ENCODE data around the gene TTK.

The TTK gene

GRCh38 chr6:79997728-79998127, 6.7 kb upstream of the TTK start:
- Histone ChIP-seq H3K27ac (replicated peaks; ENCODE audit: low read length) (no peak overlapping the region), H3K23ac (ENCODE audit: low read depth, low read length, poor library complexity) (no peak overlapping the region), H3K9ac (ENCODE audit: low read depth, low read length, poor library complexity) (no peak overlapping the region), H3K4me1 (ENCODE audit: control insufficient read depth in 2 of 2, insufficient read depth in 1 of 2, low read depth in 1 of 2, low read length in 2 of 2) (no peaks in the 10 kb centered on the region), H2BK12ac (ENCODE audit: low read length) (no peak overlapping the region), H3K4me2 (ENCODE audit: insufficient read depth, low read length, poor library complexity, severe bottlenecking) (no peak overlapping the region), H3K14ac (ENCODE audit: low read length) (no peak overlapping the region), H3K4ac (ENCODE audit: low read length) (no peak overlapping the region), H2AFZ (ENCODE audit: low read length) (no peak overlapping the region), H4K8ac (ENCODE audit: low read depth, low read length) (no peak overlapping the region), H2AK5ac (ENCODE audit: low read depth, low read length) (no peak overlapping the region), H2BK120ac (ENCODE audit: low read depth, low read length) (no peak overlapping the region), H2BK15ac (ENCODE audit: low read length) (no peak overlapping the region), H2BK5ac (ENCODE audit: low read length) (no peak overlapping the region), H3K27me3 (ENCODE audit: control insufficient read depth in 3 of 3, insufficient read depth in 3 of 3, low read depth in 1 of 3, low read length in 3 of 3) (peaks cover 0 to 6% (median 0%) of the 10 kb centered on the region in 3 experiments), H3K4me3 (ENCODE audit: low read length in 2 of 2) (no peak overlapping the region), H4K91ac (ENCODE audit: low read depth, low read length, poor library complexity) (no peak overlapping the region), H3K79me1 (ENCODE audit: low read depth, low read length) (no peaks in the 10 kb centered on the region), H3K18ac (ENCODE audit: low read length) (no peak overlapping the region), H3K9me3 (replicated peaks in 1 of 2; ENCODE audit: control insufficient read depth in 2 of 2, insufficient read depth in 1 of 2, low read depth in 1 of 2, low read length in 2 of 2) (no peaks in the 10 kb centered on the region), H3K36me3 (replicated peaks in 1 of 2; ENCODE audit: control insufficient read depth in 2 of 2, insufficient read depth in 2 of 2, low read length in 2 of 2) (no peaks in the 10 kb centered on the region)
- no CpG with 5 or more reads among the region's 1 CpG for WGBS, 2 donors (ENCODE audit: extremely low coverage in 2 of 2, insufficient read length in 2 of 2, insufficient replicate concordance in 1 of 2)
- no peak for DNase-seq (ENCODE audit: low spot score)

- H2BK12ac ChIP-seq (ENCODE audit: low read length) = no peak overlapping the region
- H2AFZ ChIP-seq (ENCODE audit: low read length) = no peak overlapping the region
- no peak overlapping the region for H2BK15ac ChIP-seq (ENCODE audit: low read length)
- H3K4me2 ChIP-seq (ENCODE audit: insufficient read depth, low read length, poor library complexity, severe bottlenecking) = no peak overlapping the region
- H2BK120ac ChIP-seq (ENCODE audit: low read depth, low read length) = no peak overlapping the region
- no peak overlapping the region for H2AK5ac ChIP-seq (ENCODE audit: low read depth, low read length)
- H3K9ac ChIP-seq (ENCODE audit: low read depth, low read length, poor library complexity) = no peak overlapping the region
- no peak overlapping the region for H3K18ac ChIP-seq (ENCODE audit: low read length)
- H3K36me3 ChIP-seq (replicated peaks in 1 of 2; ENCODE audit: control insufficient read depth in 2 of 2, insufficient read depth in 2 of 2, low read length in 2 of 2) = peaks cover 0 to 6% of the 10 kb centered on the region in 2 donors
- no peaks in the 10 kb centered on the region for H3K9me3 ChIP-seq (replicated peaks in 1 of 2; ENCODE audit: control insufficient read depth in 2 of 2, insufficient read depth in 1 of 2, low read depth in 1 of 2, low read length in 2 of 2)
- H4K91ac ChIP-seq (ENCODE audit: low read depth, low read length, poor library complexity) = no peak overlapping the region
- no peak overlapping the region for H3K23ac ChIP-seq (ENCODE audit: low read depth, low read length, poor library complexity)
- no peak overlapping the region for H3K4me3 ChIP-seq (ENCODE audit: low read length in 2 of 2)
- no peak overlapping the region for H3K27ac ChIP-seq (replicated peaks; ENCODE audit: low read length)
- H4K8ac ChIP-seq (ENCODE audit: low read depth, low read length) = no peak overlapping the region
- no peak overlapping the region for H3K14ac ChIP-seq (ENCODE audit: low read length)
- no peak overlapping the region for H2BK5ac ChIP-seq (ENCODE audit: low read length)
- H3K4me1 ChIP-seq (ENCODE audit: control insufficient read depth in 2 of 2, insufficient read depth in 1 of 2, low read depth in 1 of 2, low read length in 2 of 2) = peaks cover 0 to 2% of the 10 kb centered on the region in 2 donors
- H3K79me1 ChIP-seq (ENCODE audit: low read depth, low read length) = peaks cover 4% of the 10 kb centered on the region
- no peak for DNase-seq (ENCODE audit: low spot score)
- H3K27me3 ChIP-seq (ENCODE audit: control insufficient read depth in 3 of 3, insufficient read depth in 3 of 3, low read depth in 1 of 3, low read length in 3 of 3) = no peaks in the 10 kb centered on the region
- H3K4ac ChIP-seq (ENCODE audit: low read length) = no peak overlapping the region
- no CpG with 5 or more reads among the region's 1 CpG for WGBS, 2 donors (ENCODE audit: extremely low coverage in 2 of 2, insufficient read length in 2 of 2, insufficient replicate concordance in 1 of 2)
These were observed 3.1 kb upstream of the TTK start for GRCh38 chr6:80001337-80001736.

GRCh38 chr6:80003826-80004172, 650 bp upstream of the TTK start:
- DNase-seq (ENCODE audit: low spot score) = no peak
- Histone ChIP-seq H3K4ac (ENCODE audit: low read length) (no peak overlapping the region), H3K36me3 (replicated peaks in 1 of 2; ENCODE audit: control insufficient read depth in 2 of 2, insufficient read depth in 2 of 2, low read length in 2 of 2) (peaks cover 0 to 30% of the 10 kb centered on the region in 2 donors)

GRCh38 chr6:80005406-80005805, 957 bp downstream of the TTK start:
- Histone ChIP-seq H3K4me1 (ENCODE audit: control insufficient read depth in 2 of 2, insufficient read depth in 1 of 2, low read depth in 1 of 2, low read length in 2 of 2) (peaks cover 0 to 2% of the 10 kb centered on the region in 2 donors), H2BK5ac (ENCODE audit: low read length) (no peak overlapping the region), H3K9ac (ENCODE audit: low read depth, low read length, poor library complexity) (no peak overlapping the region), H4K91ac (ENCODE audit: low read depth, low read length, poor library complexity) (no peak overlapping the region), H2BK15ac (ENCODE audit: low read length) (no peak overlapping the region), H3K4me2 (ENCODE audit: insufficient read depth, low read length, poor library complexity, severe bottlenecking) (peak overlapping the region; percentile 50), H3K18ac (ENCODE audit: low read length) (no peak overlapping the region), H3K79me1 (ENCODE audit: low read depth, low read length) (peaks cover 4% of the 10 kb centered on the region), H3K23ac (ENCODE audit: low read depth, low read length, poor library complexity) (no peak overlapping the region), H3K4ac (ENCODE audit: low read length) (no peak overlapping the region), H3K14ac (ENCODE audit: low read length) (no peak overlapping the region), H3K36me3 (replicated peaks in 1 of 2; ENCODE audit: control insufficient read depth in 2 of 2, insufficient read depth in 2 of 2, low read length in 2 of 2) (peaks cover 6 to 46% of the 10 kb centered on the region in 2 donors), H4K8ac (ENCODE audit: low read depth, low read length) (no peak overlapping the region), H3K4me3 (ENCODE audit: low read length in 2 of 2) (peak overlapping the region; percentile 90 to 96), H3K27ac (replicated peaks; ENCODE audit: low read length) (no peak overlapping the region), H2BK12ac (ENCODE audit: low read length) (no peak overlapping the region), H3K27me3 (ENCODE audit: control insufficient read depth in 3 of 3, insufficient read depth in 3 of 3, low read depth in 1 of 3, low read length in 3 of 3) (no peaks in the 10 kb centered on the region), H2AK5ac (ENCODE audit: low read depth, low read length) (no peak overlapping the region), H3K9me3 (replicated peaks in 1 of 2; ENCODE audit: control insufficient read depth in 2 of 2, insufficient read depth in 1 of 2, low read depth in 1 of 2, low read length in 2 of 2) (no peaks in the 10 kb centered on the region), H2BK120ac (ENCODE audit: low read depth, low read length) (no peak overlapping the region), H2AFZ (ENCODE audit: low read length) (no peak overlapping the region)
- no peak for DNase-seq (ENCODE audit: low spot score)
- no CpG with 5 or more reads among the region's 6 CpGs for WGBS, 2 donors (ENCODE audit: extremely low coverage in 2 of 2, insufficient read length in 2 of 2, insufficient replicate concordance in 1 of 2)

More at GRCh38 chr6:80003826-80004172, 650 bp upstream of the TTK start:
- Histone ChIP-seq H2BK12ac (ENCODE audit: low read length) (no peak overlapping the region), H3K23ac (ENCODE audit: low read depth, low read length, poor library complexity) (no peak overlapping the region), H2BK120ac (ENCODE audit: low read depth, low read length) (no peak overlapping the region), H3K4me1 (ENCODE audit: control insufficient read depth in 2 of 2, insufficient read depth in 1 of 2, low read depth in 1 of 2, low read length in 2 of 2) (peaks cover 0 to 2% of the 10 kb centered on the region in 2 donors), H2BK5ac (ENCODE audit: low read length) (no peak overlapping the region), H3K27ac (replicated peaks; ENCODE audit: low read length) (peak overlapping the region; percentile 77), H3K18ac (ENCODE audit: low read length) (peak overlapping the region; percentile 90), H3K4me3 (ENCODE audit: low read length in 2 of 2) (peak overlapping the region; percentile 80 to 90), H2AK5ac (ENCODE audit: low read depth, low read length) (no peak overlapping the region), H4K8ac (ENCODE audit: low read depth, low read length) (no peak overlapping the region), H3K79me1 (ENCODE audit: low read depth, low read length) (peaks cover 4% of the 10 kb centered on the region), H3K9ac (ENCODE audit: low read depth, low read length, poor library complexity) (peak overlapping the region; percentile 85), H2AFZ (ENCODE audit: low read length) (peak overlapping the region; percentile 94), H3K27me3 (ENCODE audit: control insufficient read depth in 3 of 3, insufficient read depth in 3 of 3, low read depth in 1 of 3, low read length in 3 of 3) (no peaks in the 10 kb centered on the region), H3K9me3 (replicated peaks in 1 of 2; ENCODE audit: control insufficient read depth in 2 of 2, insufficient read depth in 1 of 2, low read depth in 1 of 2, low read length in 2 of 2) (no peaks in the 10 kb centered on the region), H2BK15ac (ENCODE audit: low read length) (no peak overlapping the region), H3K4me2 (ENCODE audit: insufficient read depth, low read length, poor library complexity, severe bottlenecking) (peak overlapping the region; percentile 66), H4K91ac (ENCODE audit: low read depth, low read length, poor library complexity) (no peak overlapping the region), H3K14ac (ENCODE audit: low read length) (no peak overlapping the region)
- no CpG with 5 or more reads among the region's 13 CpGs for WGBS, 2 donors (ENCODE audit: extremely low coverage in 2 of 2, insufficient read length in 2 of 2, insufficient replicate concordance in 1 of 2)

All from neuronal stem cell (in vitro differentiated cells).